ENCODE results near the gene ANKRD62.

DNA sequence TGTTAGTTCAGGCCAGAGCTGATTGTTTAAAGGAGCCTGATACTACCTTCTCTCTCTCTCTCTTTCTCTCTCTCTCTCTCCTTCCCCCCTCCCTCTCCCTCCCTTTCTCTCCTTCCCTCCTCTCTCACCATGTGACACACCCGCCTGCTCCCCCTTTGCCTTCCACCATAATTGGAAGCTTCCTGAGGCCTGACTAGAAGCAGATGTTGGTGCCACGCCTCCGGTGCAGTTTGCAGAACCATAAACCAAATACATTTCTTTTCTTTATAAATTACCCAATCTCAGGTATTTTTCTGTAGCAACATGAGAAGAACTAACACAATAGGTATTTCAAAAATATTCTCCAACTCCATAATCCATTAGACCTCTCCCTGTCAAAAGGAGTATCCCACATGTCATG lies 62.4 kb downstream of the ANKRD62 start:
- no peak for TF ChIP-seq POLR2A (IDR thresholded peaks at IDR 0.05)
- TF ChIP-seq, protein P1, sequence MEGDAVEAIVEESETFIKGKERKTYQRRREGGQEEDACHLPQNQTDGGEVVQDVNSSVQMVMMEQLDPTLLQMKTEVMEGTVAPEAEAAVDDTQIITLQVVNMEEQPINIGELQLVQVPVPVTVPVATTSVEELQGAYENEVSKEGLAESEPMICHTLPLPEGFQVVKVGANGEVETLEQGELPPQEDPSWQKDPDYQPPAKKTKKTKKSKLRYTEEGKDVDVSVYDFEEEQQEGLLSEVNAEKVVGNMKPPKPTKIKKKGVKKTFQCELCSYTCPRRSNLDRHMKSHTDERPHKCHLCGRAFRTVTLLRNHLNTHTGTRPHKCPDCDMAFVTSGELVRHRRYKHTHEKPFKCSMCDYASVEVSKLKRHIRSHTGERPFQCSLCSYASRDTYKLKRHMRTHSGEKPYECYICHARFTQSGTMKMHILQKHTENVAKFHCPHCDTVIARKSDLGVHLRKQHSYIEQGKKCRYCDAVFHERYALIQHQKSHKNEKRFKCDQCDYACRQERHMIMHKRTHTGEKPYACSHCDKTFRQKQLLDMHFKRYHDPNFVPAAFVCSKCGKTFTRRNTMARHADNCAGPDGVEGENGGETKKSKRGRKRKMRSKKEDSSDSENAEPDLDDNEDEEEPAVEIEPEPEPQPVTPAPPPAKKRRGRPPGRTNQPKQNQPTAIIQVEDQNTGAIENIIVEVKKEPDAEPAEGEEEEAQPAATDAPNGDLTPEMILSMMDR (IDR thresholded peaks at IDR 0.05), result no peak

Data from esophagus squamous epithelium (tissue), 4 donors.